Nephron (organoid): ENCODE results near the gene DCAF11.

Experiments
- H3K27ac Mint-ChIP-seq, 3 experiments: 2 replicates each; pipeline ENCODE4 v1.8.0; 2020; ENCODE audit warnings: mixed read lengths in 3 of 3, mild to moderate bottlenecking in 2 of 3, moderate library complexity in 1 of 3
- H3K27me3 Mint-ChIP-seq: 2 replicates; pipeline ENCODE4 v1.8.0; 2021; ENCODE audit warnings: low read depth, mild to moderate bottlenecking, moderate library complexity, mixed read lengths
- H3K36me3 Mint-ChIP-seq: 2 replicates; pipeline ENCODE4 v1.8.0; 2020; ENCODE audit warnings: low read depth, mixed read lengths
- H3K4me1 Mint-ChIP-seq: 2 replicates; pipeline ENCODE4 v1.8.0; 2020; ENCODE audit warnings: mixed read lengths
- H3K4me3 Mint-ChIP-seq, 3 experiments: 2 replicates each; pipeline ENCODE4 v1.8.0; 2020; ENCODE audit warnings: mild to moderate bottlenecking in 3 of 3, mixed read lengths in 3 of 3, moderate library complexity in 2 of 3
- H3K9me3 Mint-ChIP-seq: 2 replicates; pipeline ENCODE4 v1.8.0; 2020; ENCODE audit warnings: mixed read lengths
- CTCF ChIP-seq, 3 experiments: fragments of 200-600 bp; sonication (generic); IDR thresholded peaks; one replicate each; pipeline ENCODE4 v1.5.0; 2021; ENCODE audit warnings: antibody characterized with exemption in 3 of 3; ENCODE audit not compliant: unreplicated experiment in 3 of 3

DCAF11 gene

GRCh38 chr14:24096545-24097181, 17.9 kb upstream of the DCAF11 start:
- H3K4me1 Mint-ChIP-seq = peaks cover 23% of the 10 kb centered on the region
- peak overlapping the region in 1 of 3 experiments; percentile 70 for H3K27ac Mint-ChIP-seq
- peaks cover 7% of the 10 kb centered on the region for H3K27me3 Mint-ChIP-seq
- no peaks in the 10 kb centered on the region for H3K9me3 Mint-ChIP-seq
- H3K4me3 Mint-ChIP-seq = peak overlapping the region; percentile 58 to 81 (median 71)
- no peaks in the 10 kb centered on the region for H3K36me3 Mint-ChIP-seq
- TF ChIP-seq CTCF (IDR thresholded peaks at IDR 0.05; ENCODE audit: unreplicated experiment in 3 of 3) = no peak

- Mint-ChIP-seq H3K27ac (no peak overlapping the region), H3K4me3 (no peak overlapping the region), H3K36me3 (peaks cover 4% of the 10 kb centered on the region), H3K4me1 (peaks cover 15% of the 10 kb centered on the region), H3K9me3 (no peaks in the 10 kb centered on the region), H3K27me3 (peaks cover 7% of the 10 kb centered on the region)
- TF ChIP-seq CTCF (IDR thresholded peaks at IDR 0.05; ENCODE audit: unreplicated experiment in 3 of 3) = no peak
Measured at GRCh38 chr14:24098229-24098926, 16.2 kb upstream of the DCAF11 start.

GRCh38 chr14:24098927-24099813, 15.4 kb upstream of the DCAF11 start:
- no peak overlapping the region for H3K27ac Mint-ChIP-seq
- peaks cover 15% of the 10 kb centered on the region for H3K4me1 Mint-ChIP-seq
- H3K36me3 Mint-ChIP-seq = peaks cover 12% of the 10 kb centered on the region
- no peaks in the 10 kb centered on the region for H3K9me3 Mint-ChIP-seq
- peaks cover 7% of the 10 kb centered on the region for H3K27me3 Mint-ChIP-seq
- TF ChIP-seq CTCF (IDR thresholded peaks at IDR 0.05; ENCODE audit: unreplicated experiment in 3 of 3) = no peak
- H3K4me3 Mint-ChIP-seq = no peak overlapping the region

GRCh38 chr14:24100197-24100981, 14.2 kb upstream of the DCAF11 start:
- no peak overlapping the region for H3K27ac Mint-ChIP-seq
- H3K4me3 Mint-ChIP-seq = no peak overlapping the region
- peaks cover 4% of the 10 kb centered on the region for H3K27me3 Mint-ChIP-seq
- TF ChIP-seq CTCF (IDR thresholded peaks at IDR 0.05; ENCODE audit: unreplicated experiment in 3 of 3) = no peak
- H3K36me3 Mint-ChIP-seq = peaks cover 15% of the 10 kb centered on the region
- peaks cover 4% of the 10 kb centered on the region for H3K4me1 Mint-ChIP-seq
- H3K9me3 Mint-ChIP-seq = no peaks in the 10 kb centered on the region

GRCh38 chr14:24100982-24101494, 13.5 kb upstream of the DCAF11 start:
- Mint-ChIP-seq H3K27ac (no peak overlapping the region), H3K4me3 (no peak overlapping the region), H3K27me3 (no peaks in the 10 kb centered on the region), H3K4me1 (no peaks in the 10 kb centered on the region), H3K9me3 (no peaks in the 10 kb centered on the region), H3K36me3 (peaks cover 15% of the 10 kb centered on the region)
- no peak for TF ChIP-seq CTCF (IDR thresholded peaks at IDR 0.05; ENCODE audit: unreplicated experiment in 3 of 3)
